ENCODE results near the gene TJAP1. TPM values are rescaled to one million over a fixed set of nuclear protein-coding genes. Genes with fewer than 3 reads are reported as not detected.

TJAP1 gene
- total and polyA plus RNA-seq, 2 of the 8 experiments (the other 6 are each of a cell fraction or from before 2014, with no cell fraction given): 30.7 to 40.4 TPM

DNA sequence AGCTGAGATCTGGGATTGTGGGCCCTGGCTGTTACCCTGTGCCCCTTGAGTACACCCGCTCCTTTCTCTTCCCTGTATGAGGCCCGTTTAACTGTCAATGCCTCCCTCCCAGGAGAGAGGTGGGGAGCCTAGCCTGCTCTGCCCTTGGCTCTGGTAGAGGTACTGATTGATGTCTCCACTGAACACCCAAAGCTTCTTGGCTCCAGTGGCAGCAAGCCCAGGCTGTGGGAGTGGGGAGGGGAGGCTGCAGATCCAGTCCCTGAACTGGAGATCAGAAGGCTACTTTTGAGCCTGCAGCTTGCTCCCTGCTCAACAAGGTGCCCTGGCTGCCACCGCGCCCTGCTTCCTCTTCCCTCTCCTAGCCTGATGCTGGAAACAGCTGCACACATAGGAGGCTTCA, 25.3 kb downstream of the TJAP1 start:
- Histone ChIP-seq H3K4me2 (ENCODE audit: insufficient read depth in 1 of 2, low read depth in 2 of 2, low read length in 2 of 2) (no peak overlapping the region), H3K14ac (ENCODE audit: insufficient read length) (no peak overlapping the region), H3K56ac (replicated peaks; ENCODE audit: insufficient read length, low read depth, low read length) (no peak overlapping the region), H3K36me3 (ENCODE audit: control insufficient read depth in 2 of 4, insufficient read depth in 4 of 4, low read length in 3 of 4) (peaks cover 19 to 50% (median 40%) of the 10 kb centered on the region in 4 experiments; a peak in 7 of 8 replicates), H4K5ac (ENCODE audit: insufficient read length, low read depth, low read length) (no peak overlapping the region), H2BK12ac (ENCODE audit: low read depth, low read length) (no peak overlapping the region), H3K18ac (ENCODE audit: extremely low read depth, low read length) (no peak overlapping the region), H2BK20ac (ENCODE audit: low read length) (no peak overlapping the region), H2BK120ac (replicated peaks; ENCODE audit: low read depth, low read length) (no peak overlapping the region), H2BK5ac (ENCODE audit: low read depth, low read length) (no peak overlapping the region), H4K20me1 (replicated peaks in 1 of 2; ENCODE audit: control insufficient read depth in 1 of 2, insufficient read depth in 2 of 2, low read length in 2 of 2) (peaks cover 0 to 11% of the 10 kb centered on the region in 2 experiments), H4K91ac (replicated peaks; ENCODE audit: insufficient read length, low read length) (no peak overlapping the region), H3K4me3 (ENCODE audit: extremely low read depth in 1 of 4, insufficient read depth in 2 of 4, low read depth in 3 of 4, low read length in 4 of 4) (no peak overlapping the region), H3K79me2 (ENCODE audit: control insufficient read depth in 1 of 2, insufficient read depth in 2 of 2, low read length in 2 of 2) (no peaks in the 10 kb centered on the region), H3K23me2 (ENCODE audit: low read depth, low read length) (no peaks in the 10 kb centered on the region), H3K27ac (ENCODE audit: low read depth, low read length) (no peak overlapping the region), H3K4me1 (replicated peaks in 1 of 4; ENCODE audit: control insufficient read depth in 3 of 4, insufficient read depth in 4 of 4, low read length in 3 of 4) (no peaks in the 10 kb centered on the region), H4K8ac (ENCODE audit: extremely low read depth, insufficient read depth, low read length) (no peak overlapping the region), H3K79me1 (ENCODE audit: low read depth, low read length) (no peaks in the 10 kb centered on the region), H2AK5ac (ENCODE audit: low read depth, low read length) (no peak overlapping the region), H2BK15ac (ENCODE audit: low read length) (no peak overlapping the region), H3K9me3 (ENCODE audit: insufficient read depth in 2 of 2, low read depth in 1 of 2, low read length in 1 of 2) (no peaks in the 10 kb centered on the region), H3K9ac (replicated peaks in 1 of 4; ENCODE audit: extremely low read depth in 1 of 4, low read depth in 3 of 4, low read length in 3 of 4) (no peak overlapping the region), H3K27me3 (replicated peaks in 1 of 4; ENCODE audit: control insufficient read depth in 3 of 4, extremely low read depth in 1 of 4, insufficient read depth in 3 of 4, low read length in 3 of 4) (no peaks in the 10 kb centered on the region), H3K23ac (ENCODE audit: insufficient read length) (no peak overlapping the region), H3K4ac (replicated peaks; ENCODE audit: insufficient read length, low read depth, low read length) (no peak overlapping the region), H2AFZ (ENCODE audit: low read length) (no peak overlapping the region)
- 87% methylated on average over 3 of the region's 4 CpGs; no CpG with 5 or more reads in 1 of the 2 experiments for WGBS, 2 experiments (ENCODE audit: extremely low coverage in 1 of 2, insufficient coverage in 1 of 2, insufficient read length in 1 of 2, insufficient replicate concordance in 2 of 2, low coverage in 1 of 2, low lambda C conversion rate in 2 of 2, missing lambda C conversion rate in 1 of 2)
- FAIRE-seq (no peak), DNase-seq (ENCODE audit: low read depth in 1 of 2, low spot score in 2 of 2) (no peak)
- ChIA-PET POLR2A (ENCODE audit: partially characterized antibody) (interaction anchor here (0.7 to 12.6 kb wide), 5 partner anchors 10 to 147 kb away, joined by 3 to 147 read pairs (median 5); partner anchors contain the start of genes POLR1C and YIPF3), CTCF (ENCODE audit: partially characterized antibody) (interaction anchor here (0.8 to 31.7 kb wide), 8 partner anchors 8 to 207 kb away, joined by 3 to 536 read pairs (median 5); partner anchors contain the start of genes DLK2, LRRC73 and TJAP1)
- TF ChIP-seq FOSL1 (IDR thresholded peaks at IDR 0.05; ENCODE audit: insufficient read depth, low read depth, low read length) (no peak), GABPA (IDR thresholded peaks at IDR 0.05; ENCODE audit: borderline replicate concordance, insufficient read depth, low read length) (no peak), SIN3A (conservative IDR thresholded peaks at IDR 0.05 in 1 of 2, IDR thresholded peaks at IDR 0.05 in 1 of 2; ENCODE audit: low read depth in 1 of 2, low read length in 2 of 2) (no peak)

Data from H1 (cell line).